Sigmoid colon (tissue), 4 donors: ENCODE measurements around the gene LDHA.

Source experiments
- EP300 ChIP-seq, 4 donors: sonication (generic); formaldehyde crosslinking; IDR thresholded peaks; one replicate each; pipeline ENCODE4 v1.6.1; 2017; ENCODE audit warnings: antibody characterized with exemption in 4 of 4
- POLR2A ChIP-seq, 2 donors: fragments of 450-650 bp; IDR thresholded peaks; one replicate each; pipeline ENCODE4 v1.6.1; 2016; ENCODE audit warnings: antibody characterized with exemption in 2 of 2, mild to moderate bottlenecking in 2 of 2, moderate library complexity in 2 of 2
- POLR2AphosphoS5 ChIP-seq, 4 donors: sonication (generic); formaldehyde crosslinking; IDR thresholded peaks; one replicate each; pipeline ENCODE4 v1.6.1; 2017; ENCODE audit warnings: antibody characterized with exemption in 4 of 4
- TF ChIP-seq, protein P1 (sequence below), 4 experiments: fragments of 450-650 bp in 3 of 4; fragments of 200-600 bp in 1 of 4; IDR thresholded peaks; one replicate each; pipeline ENCODE4 v1.5.1; 2016 to 2019; ENCODE audit warnings: antibody characterized with exemption in 4 of 4, mild to moderate bottlenecking in 3 of 4, moderate library complexity in 2 of 4

- TF ChIP-seq, protein P1, sequence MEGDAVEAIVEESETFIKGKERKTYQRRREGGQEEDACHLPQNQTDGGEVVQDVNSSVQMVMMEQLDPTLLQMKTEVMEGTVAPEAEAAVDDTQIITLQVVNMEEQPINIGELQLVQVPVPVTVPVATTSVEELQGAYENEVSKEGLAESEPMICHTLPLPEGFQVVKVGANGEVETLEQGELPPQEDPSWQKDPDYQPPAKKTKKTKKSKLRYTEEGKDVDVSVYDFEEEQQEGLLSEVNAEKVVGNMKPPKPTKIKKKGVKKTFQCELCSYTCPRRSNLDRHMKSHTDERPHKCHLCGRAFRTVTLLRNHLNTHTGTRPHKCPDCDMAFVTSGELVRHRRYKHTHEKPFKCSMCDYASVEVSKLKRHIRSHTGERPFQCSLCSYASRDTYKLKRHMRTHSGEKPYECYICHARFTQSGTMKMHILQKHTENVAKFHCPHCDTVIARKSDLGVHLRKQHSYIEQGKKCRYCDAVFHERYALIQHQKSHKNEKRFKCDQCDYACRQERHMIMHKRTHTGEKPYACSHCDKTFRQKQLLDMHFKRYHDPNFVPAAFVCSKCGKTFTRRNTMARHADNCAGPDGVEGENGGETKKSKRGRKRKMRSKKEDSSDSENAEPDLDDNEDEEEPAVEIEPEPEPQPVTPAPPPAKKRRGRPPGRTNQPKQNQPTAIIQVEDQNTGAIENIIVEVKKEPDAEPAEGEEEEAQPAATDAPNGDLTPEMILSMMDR (IDR thresholded peaks at IDR 0.05), result no peak
- TF ChIP-seq POLR2AphosphoS5 (IDR thresholded peaks at IDR 0.05), result peak in 2 of 4 donors; percentile 18 to 20
- TF ChIP-seq POLR2A (IDR thresholded peaks at IDR 0.05), result no peak
- TF ChIP-seq EP300 (IDR thresholded peaks at IDR 0.05), result no peak
Measured at GRCh38 chr11:18408558-18409291, 14.4 kb downstream of the LDHA start.
